Left lung (tissue), 10 donors: Measurements from ENCODE around the gene F12. TPM values are rescaled to one million over a fixed set of nuclear protein-coding genes. Genes with fewer than 3 reads are reported as not detected.

Source experiments
- ATAC-seq: fragments of 200-7000 bp; cut with Tn5 transposase; one replicate; pipeline ENCODE4 v1.9.1; 2020; ENCODE audit warnings: moderate library complexity
- DNase-seq, 4 donors: peaks; one replicate each; pipeline ENCODE4 v3.0.0-alpha.2; 2013 to 2020
- H3K27ac ChIP-seq, 2 donors: fragments of 200-600 bp; sonication (generic) in 1 of 2; one replicate each; pipeline versions ENCODE4 v1.5.0 to v1.8.0; 2020 to 2021
- H3K27me3 ChIP-seq, 2 donors: fragments of 200-600 bp; sonication (generic) in 1 of 2; one replicate each; pipeline versions ENCODE4 v1.5.0 to v1.8.0; 2020 to 2021
- H3K36me3 ChIP-seq, 2 donors: fragments of 200-600 bp; sonication (generic) in 1 of 2; one replicate each; pipeline versions ENCODE4 v1.5.0 to v1.8.0; 2020 to 2021
- H3K4me1 ChIP-seq, 2 donors: fragments of 200-600 bp; one replicate each; pipeline ENCODE4 v1.8.0; 2021
- H3K4me3 ChIP-seq, 2 donors: fragments of 200-600 bp; sonication (generic) in 1 of 2; one replicate each; pipeline versions ENCODE4 v1.5.0 to v1.8.0; 2020 to 2021; ENCODE audit warnings: mild to moderate bottlenecking in 1 of 2
- H3K9me3 ChIP-seq, 2 donors: fragments of 200-600 bp; sonication (generic) in 1 of 2; one replicate each; pipeline versions ENCODE4 v1.5.0 to v1.8.0; 2020 to 2021
- intact Hi-C, 2 donors: fragments of 100-400 bp; cut with DNase I; formaldehyde crosslinking; loops; one replicate each; pipeline versions ENCODE4 v1.11.2 to v1.14.2; 2022
- polyA plus RNA-seq, 6 donors: library from polyadenylated mRNA; unstranded; fragments of 120-200 nt; gene quantifications; one replicate each; pipeline ENCODE4 v1.2.1, GENCODE V29; 2013; ENCODE audit not compliant: insufficient read length in 6 of 6
- total RNA-seq, 2 donors: library from RNA; stranded (reverse); fragmentation: NEBNext Ultra II Directional; extraction: Animal tissue kit (Norgen Biotek cat#: 25700); gene quantifications; one replicate each; pipeline ENCODE4 v1.2.1, GENCODE V29; 2021
- TF ChIP-seq, protein P1 (sequence below), 2 donors: fragments of 200-600 bp; sonication (generic) in 1 of 2; IDR thresholded peaks; one replicate each; pipeline versions ENCODE4 v1.5.0 to v1.8.0; 2021; ENCODE audit warnings: antibody characterized with exemption in 2 of 2
- donor health status: DM: no; HTN: yes; CAD: no.
- donor health status: DM: no; HTN: no; CAD: no.

Gene F12
- total and polyA plus RNA-seq, 8 donors: 0.20 to 1.1 (median 0.35) TPM; not detected in 1

DNA sequence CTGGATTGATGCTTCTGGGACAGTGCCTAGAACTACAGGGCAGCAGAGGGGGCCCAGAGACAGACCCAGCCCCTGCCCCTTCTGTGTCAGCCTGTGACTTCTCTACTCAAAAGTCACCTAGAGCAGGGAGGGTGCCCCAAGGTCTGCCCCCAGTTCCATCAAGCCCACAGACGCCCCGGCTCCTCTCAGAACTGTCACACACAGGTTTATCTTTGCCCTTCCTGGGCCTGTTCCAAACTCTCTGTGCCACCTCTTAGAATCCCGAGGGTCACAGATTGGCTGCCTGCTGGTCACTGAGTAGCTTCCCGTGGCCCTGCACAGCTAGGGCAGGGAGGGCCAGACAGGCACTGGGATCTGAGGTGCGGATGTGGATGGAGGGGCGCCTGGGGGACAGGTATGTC lies 49.9 kb downstream of the F12 start:
- no peak overlapping the region for H3K4me3 ChIP-seq

DNA sequence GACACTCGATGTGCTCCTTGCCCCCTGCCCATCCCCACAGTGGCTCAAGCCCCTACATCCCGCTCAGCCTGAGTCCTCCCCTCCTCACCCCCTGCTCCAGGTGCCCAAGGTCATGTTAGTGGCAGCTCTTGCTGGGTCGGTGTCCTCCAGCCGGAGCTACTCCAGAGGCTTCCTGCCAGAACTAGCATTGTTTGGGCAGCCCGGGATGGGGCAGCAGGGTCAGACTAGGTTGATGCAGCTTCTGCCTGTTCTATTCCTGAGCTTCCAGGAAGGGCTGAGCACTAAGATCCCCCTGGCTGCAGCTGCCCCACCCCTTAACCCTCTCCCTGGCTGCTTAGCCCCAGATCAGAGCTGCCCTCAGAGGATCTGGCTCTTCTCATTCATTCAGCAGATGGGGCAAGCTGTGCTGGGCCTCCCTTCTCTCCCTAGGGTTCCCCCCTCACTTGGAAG lies 51.0 kb downstream of the F12 start:
- no peak for DNase-seq
- H3K4me3 ChIP-seq: peak overlapping the region; percentile 15 to 61

More for the DNA sequence above, 49.9 kb downstream of the F12 start:
- Histone ChIP-seq H3K27ac (no peak overlapping the region), H3K36me3 (no peaks in the 10 kb centered on the region), H3K9me3 (no peaks in the 10 kb centered on the region), H3K27me3 (no peaks in the 10 kb centered on the region), H3K4me1 (peaks cover 4 to 87% of the 10 kb centered on the region in 2 donors)
- intact Hi-C loops: no loop called here
- TF ChIP-seq, protein P1, sequence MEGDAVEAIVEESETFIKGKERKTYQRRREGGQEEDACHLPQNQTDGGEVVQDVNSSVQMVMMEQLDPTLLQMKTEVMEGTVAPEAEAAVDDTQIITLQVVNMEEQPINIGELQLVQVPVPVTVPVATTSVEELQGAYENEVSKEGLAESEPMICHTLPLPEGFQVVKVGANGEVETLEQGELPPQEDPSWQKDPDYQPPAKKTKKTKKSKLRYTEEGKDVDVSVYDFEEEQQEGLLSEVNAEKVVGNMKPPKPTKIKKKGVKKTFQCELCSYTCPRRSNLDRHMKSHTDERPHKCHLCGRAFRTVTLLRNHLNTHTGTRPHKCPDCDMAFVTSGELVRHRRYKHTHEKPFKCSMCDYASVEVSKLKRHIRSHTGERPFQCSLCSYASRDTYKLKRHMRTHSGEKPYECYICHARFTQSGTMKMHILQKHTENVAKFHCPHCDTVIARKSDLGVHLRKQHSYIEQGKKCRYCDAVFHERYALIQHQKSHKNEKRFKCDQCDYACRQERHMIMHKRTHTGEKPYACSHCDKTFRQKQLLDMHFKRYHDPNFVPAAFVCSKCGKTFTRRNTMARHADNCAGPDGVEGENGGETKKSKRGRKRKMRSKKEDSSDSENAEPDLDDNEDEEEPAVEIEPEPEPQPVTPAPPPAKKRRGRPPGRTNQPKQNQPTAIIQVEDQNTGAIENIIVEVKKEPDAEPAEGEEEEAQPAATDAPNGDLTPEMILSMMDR (IDR thresholded peaks at IDR 0.05): no peak
- ATAC-seq: no peak
- peak in 1 of 4 donors; percentile 45 for DNase-seq

GRCh38 chr5:177357459-177358351 lies 51.7 kb downstream of the F12 start, which contains the start of gene RGS14:
RGS14 (plus strand) TSS chr5:177357924; CDS start chr5:177358025, 101 bp downstream.
- Histone ChIP-seq H3K4me3 (peak within 1 kb of the TSS; percentile 15 to 61), H3K27me3 (no peaks in the 10 kb centered on the region), H3K4me1 (peaks cover 4 to 73% of the 10 kb centered on the region in 2 donors), H3K36me3 (no peaks in the 10 kb centered on the region), H3K27ac (peak within 1 kb of the TSS in 1 of 2 donors; percentile 92), H3K9me3 (no peaks in the 10 kb centered on the region)
- DNase-seq: peak in 2 of 4 donors; percentile 62 to 91
- intact Hi-C loops: no loop called here
- ATAC-seq: peak; percentile 66
- TF ChIP-seq, protein P1 (IDR thresholded peaks at IDR 0.05): no peak

More for the DNA sequence above, 51.0 kb downstream of the F12 start:
- intact Hi-C loops: no loop called here
- peak overlapping the region in 1 of 2 donors; percentile 92 for H3K27ac ChIP-seq
- peaks cover 4 to 80% of the 10 kb centered on the region in 2 donors for H3K4me1 ChIP-seq
- no peaks in the 10 kb centered on the region for H3K27me3 ChIP-seq
- no peaks in the 10 kb centered on the region for H3K9me3 ChIP-seq
- TF ChIP-seq, protein P1 (IDR thresholded peaks at IDR 0.05): no peak
- no peak for ATAC-seq
- H3K36me3 ChIP-seq: no peaks in the 10 kb centered on the region

DNA sequence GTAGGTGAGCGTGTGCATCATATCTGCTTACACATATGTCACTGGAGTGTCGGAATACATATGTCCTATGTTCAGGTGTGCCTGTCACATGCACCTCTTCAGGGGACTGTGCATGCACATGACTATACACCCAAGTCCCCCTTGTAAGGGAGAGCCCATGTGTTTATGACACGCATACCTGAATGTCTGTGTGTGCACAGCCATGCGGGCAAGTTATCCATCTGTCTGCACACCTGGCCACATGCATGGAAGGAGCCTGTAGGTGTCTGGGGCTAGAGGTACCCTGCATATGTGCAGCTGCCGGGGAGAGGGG lies 52.3 kb downstream of the F12 start:
- TF ChIP-seq, protein P1 (IDR thresholded peaks at IDR 0.05): no peak
- intact Hi-C loops: no loop called here
- Histone ChIP-seq H3K4me1 (peaks cover 6 to 71% of the 10 kb centered on the region in 2 donors), H3K9me3 (no peaks in the 10 kb centered on the region), H3K27ac (peak overlapping the region in 1 of 2 donors; percentile 92), H3K4me3 (no peak overlapping the region), H3K27me3 (no peaks in the 10 kb centered on the region), H3K36me3 (no peaks in the 10 kb centered on the region)
- ATAC-seq (no peak), DNase-seq (no peak)

DNA sequence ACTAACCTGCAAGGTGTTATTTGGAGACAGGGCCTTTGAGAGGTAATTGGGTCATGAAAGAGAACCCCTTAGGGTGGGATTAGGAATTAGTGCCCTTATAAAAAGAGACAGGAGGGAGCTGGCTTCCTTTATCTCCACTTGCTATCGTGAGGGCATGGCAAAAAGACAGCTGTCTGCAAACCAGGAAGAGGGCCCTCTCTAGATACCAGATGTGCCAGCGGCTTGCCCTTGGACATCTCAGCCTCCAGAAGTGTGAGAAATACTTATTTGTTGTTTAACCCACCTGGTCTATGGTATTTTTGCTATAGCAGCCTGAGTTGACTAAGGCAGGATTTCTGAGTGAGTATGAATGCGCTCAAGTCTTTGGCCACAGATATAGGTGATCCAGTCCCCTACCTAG lies 52.6 kb downstream of the F12 start:
- no peak for DNase-seq
- TF ChIP-seq, protein P1 (IDR thresholded peaks at IDR 0.05): no peak
- Histone ChIP-seq H3K9me3 (no peaks in the 10 kb centered on the region), H3K27me3 (no peaks in the 10 kb centered on the region), H3K4me1 (peaks cover 7 to 69% of the 10 kb centered on the region in 2 donors), H3K36me3 (no peaks in the 10 kb centered on the region), H3K27ac (peak overlapping the region in 1 of 2 donors; percentile 92), H3K4me3 (no peak overlapping the region)
- intact Hi-C loops: no loop called here
- ATAC-seq: no peak
